GM19468 (cell line): Measurements from ENCODE around the gene FANCG.

Source experiments
- ATAC-seq: cut with Tn5 transposase; IDR thresholded peaks from one replicate; pipeline ENCODE4 v1.9.1; 2021; ENCODE audit warnings: mild to moderate bottlenecking, moderate library complexity, moderate number of reproducible peaks; ENCODE audit not compliant: unreplicated experiment; ENCODE audit errors: extremely low read depth

FANCG gene

DNA sequence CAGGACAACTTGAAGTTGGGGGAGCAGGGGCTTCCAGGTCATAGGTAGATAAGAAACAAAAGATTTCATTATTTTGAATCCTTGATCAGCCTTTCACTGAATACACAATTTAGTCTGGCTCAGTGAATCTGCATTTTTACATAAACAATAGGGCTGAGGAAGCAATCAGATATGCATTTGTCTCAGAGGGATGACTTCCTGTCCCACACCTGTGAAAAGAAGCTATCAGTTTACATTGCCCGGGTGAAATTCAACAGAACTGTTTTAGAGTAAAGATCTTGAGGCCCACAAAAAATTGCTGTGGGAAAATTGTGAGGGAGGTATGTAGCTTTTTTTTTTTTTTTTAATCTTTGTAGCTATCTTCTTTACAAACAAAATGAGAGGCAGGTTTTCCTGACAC is 51.9 kb downstream of the FANCG start:
- no peak for ATAC-seq

DNA sequence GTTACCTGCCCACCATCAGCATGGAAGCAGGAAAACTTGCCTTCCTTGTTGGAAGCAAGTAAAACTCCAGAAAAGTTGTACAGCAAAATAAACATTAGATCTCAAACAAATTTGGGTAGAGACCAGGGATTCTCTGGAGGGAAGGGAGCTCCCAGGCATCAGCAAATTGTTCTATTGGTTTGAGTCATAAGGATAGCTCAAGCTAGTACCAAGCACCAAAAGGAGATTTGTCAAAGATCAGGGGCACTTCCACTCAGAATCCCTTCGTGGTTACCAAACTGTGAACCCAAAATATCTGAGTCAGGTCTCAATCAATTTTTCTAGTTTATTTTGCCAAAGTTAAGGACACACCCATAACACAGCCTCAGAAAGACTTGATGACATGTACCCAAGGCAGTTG is 52.4 kb downstream of the FANCG start:
- no peak for ATAC-seq

DNA sequence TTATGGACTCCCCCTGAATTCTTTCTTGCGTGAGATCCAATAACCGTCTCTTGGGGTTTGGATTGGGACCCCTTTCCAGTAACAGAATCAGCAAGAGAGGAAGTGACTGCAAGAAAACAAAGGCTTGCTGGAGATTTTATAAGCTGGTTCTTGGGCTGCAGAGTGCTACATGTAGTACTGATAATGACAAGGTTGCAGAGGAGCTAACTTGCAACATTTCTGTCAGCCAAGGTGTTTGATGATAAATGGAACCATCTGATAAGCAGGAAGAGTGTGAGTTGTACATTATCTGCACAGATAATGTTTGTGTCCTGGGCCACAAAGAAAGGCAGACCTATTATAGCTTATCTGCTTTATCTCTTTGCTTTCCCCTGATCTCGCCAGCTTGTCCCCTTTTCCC is 53.1 kb downstream of the FANCG start:
- ATAC-seq, result no peak
